Astrocyte (in vitro differentiated cells and primary cell): Measurements from ENCODE around the gene SRCAP.

Experiments
- CTCF ChIP-seq: IDR thresholded peaks from 2 replicates; pipeline ENCODE4 v1.5.1; 2011; ENCODE audit warnings: low read depth, mild to moderate bottlenecking, inconsistent platforms, low read length, moderate library complexity; ENCODE audit not compliant: insufficient read depth
- EZH2 ChIP-seq: IDR thresholded peaks from 2 replicates; pipeline ENCODE4 v1.6.1; 2012; ENCODE audit warnings: mild to moderate bottlenecking, low read length, inconsistent platforms; ENCODE audit not compliant: insufficient read depth

- TF ChIP-seq CTCF: no peak
- TF ChIP-seq EZH2: no peak
Observed at GRCh38 chr16:30688701-30689100, 10.3 kb upstream of the SRCAP start.
